ENCODE results near the gene CHD6.

DNA sequence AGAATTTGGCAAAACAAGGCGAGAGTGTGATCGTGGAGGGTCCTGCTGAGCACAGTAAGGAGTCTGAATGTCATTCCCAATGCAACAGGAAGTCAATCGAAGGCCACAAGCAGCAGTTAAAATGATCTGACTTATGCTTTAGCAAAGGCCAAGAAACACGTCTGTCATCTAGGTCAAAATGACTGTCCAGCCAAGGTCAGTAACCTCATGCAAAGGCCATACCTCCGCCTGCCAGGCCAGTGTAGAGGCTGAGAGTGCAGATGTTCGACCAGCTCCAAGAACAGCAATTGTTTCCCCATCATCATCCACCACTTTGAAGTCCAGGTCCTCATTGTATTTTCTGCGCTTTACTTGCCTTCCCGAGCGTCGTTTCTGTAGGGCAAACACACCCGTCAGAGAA is 105.6 kb downstream of the CHD6 start:
- TF ChIP-seq ZNF274 (IDR thresholded peaks at IDR 0.05; ENCODE audit: low read depth, low read length) (no peak), YY1 (IDR thresholded peaks at IDR 0.05; ENCODE audit: insufficient read depth, insufficient read length) (no peak)

Measured in NT2/D1 (cell line).